H1 (cell line): ENCODE results near the gene ZKSCAN8.

Experiments used
- CHD2 ChIP-seq: IDR thresholded peaks from 2 replicates; pipeline ENCODE4 v1.6.1; 2012; ENCODE audit warnings: low read length, improper control_type of control experiment
- CTCF ChIP-seq, 3 experiments: IDR thresholded peaks; 1 replicate in 2 of 3; 2 replicates in 1 of 3; pipeline versions ENCODE4 v1.5.1 to v1.6.1; 2011; ENCODE audit warnings: low read length in 3 of 3, mild to moderate bottlenecking in 3 of 3, inconsistent platforms in 2 of 3, low read depth in 1 of 3, moderate library complexity in 1 of 3; ENCODE audit not compliant: insufficient read depth in 1 of 3; ENCODE audit errors: control extremely low read depth in 1 of 3
- EZH2 ChIP-seq: fragments of 200-600 bp; sonication (generic); IDR thresholded peaks from 2 replicates; pipeline ENCODE4 v1.7.1; 2012; ENCODE audit warnings: low read depth, mild to moderate bottlenecking, moderate library complexity, low read length, inconsistent platforms; ENCODE audit not compliant: severe bottlenecking
- JUN ChIP-seq: IDR thresholded peaks from 2 replicates; pipeline ENCODE4 v1.6.1; 2011; ENCODE audit warnings: low read depth, mild to moderate bottlenecking, improper control_type of control experiment, low read length
- NRF1 ChIP-seq: IDR thresholded peaks from 2 replicates; pipeline ENCODE4 v1.6.1; 2011; ENCODE audit warnings: mild to moderate bottlenecking, low read depth, low read length, improper control_type of control experiment
- POLR2AphosphoS5 ChIP-seq: IDR thresholded peaks from 2 replicates; pipeline ENCODE4 v1.6.1; 2011; ENCODE audit warnings: low read depth, low read length
- SIN3A ChIP-seq, 2 experiments: IDR thresholded peaks in 1 of 2; conservative IDR thresholded peaks in 1 of 2; 2 replicates each; pipeline ENCODE4 v1.6.1; 2011 to 2012; ENCODE audit warnings: low read length in 2 of 2, improper control_type of control experiment in 1 of 2, low read depth in 1 of 2, mild to moderate bottlenecking in 1 of 2
- SUZ12 ChIP-seq: fragments of 200-600 bp; sonication (generic); IDR thresholded peaks from 2 replicates; pipeline ENCODE4 v1.6.1; 2012; ENCODE audit warnings: mild to moderate bottlenecking, inconsistent platforms, low read length, moderate library complexity, mixed read lengths

GRCh38 chr6:28124971-28125353, 16.7 kb upstream of the ZKSCAN8 start:
- TF ChIP-seq CTCF (IDR thresholded peaks at IDR 0.05; ENCODE audit: control extremely low read depth in 1 of 3, insufficient read depth in 1 of 3, low read depth in 1 of 3, low read length in 3 of 3) (no peak), NRF1 (no peak), EZH2 (no peak), SUZ12 (no peak), POLR2AphosphoS5 (no peak), JUN (no peak), SIN3A (conservative IDR thresholded peaks at IDR 0.05 in 1 of 2, IDR thresholded peaks at IDR 0.05 in 1 of 2; ENCODE audit: low read depth in 1 of 2, low read length in 2 of 2) (no peak), CHD2 (no peak)
